Gastroesophageal sphincter (tissue), 4 donors: ENCODE results near the gene ARFIP1. TPM values are rescaled to one million over a fixed set of nuclear protein-coding genes. Genes with fewer than 3 reads are reported as not detected.
A peak's percentile ranks its signal among the peaks of the same experiment; 100 is the strongest.

Source experiments
- ATAC-seq: fragments of 150-250 bp; one replicate; pipeline ENCODE4 v1.9.1; 2016; ENCODE audit warnings: mild to moderate bottlenecking, moderate library complexity
- H3K27ac ChIP-seq, 4 donors: fragments of 200-600 bp; sonication (generic) in 3 of 4; 1 replicate in 3 of 4; 2 replicates in 1 of 4; pipeline ENCODE4 v1.5.1; 2016 to 2019
- H3K27me3 ChIP-seq: fragments of 200-600 bp; sonication (generic); one replicate; pipeline ENCODE4 v1.5.1; 2019
- H3K36me3 ChIP-seq, 2 donors: fragments of 200-600 bp; sonication (generic); one replicate each; pipeline ENCODE4 v1.5.1; 2019; ENCODE audit warnings: control low read depth in 1 of 2
- H3K4me1 ChIP-seq, 3 donors: fragments of 200-600 bp; sonication (generic); 1 replicate in 2 of 3; 2 replicates in 1 of 3; pipeline ENCODE4 v1.5.1; 2016 to 2019; ENCODE audit warnings: control low read depth in 2 of 3
- H3K4me3 ChIP-seq, 2 donors: fragments of 200-600 bp; sonication (generic); one replicate each; pipeline ENCODE4 v1.5.1; 2019; ENCODE audit warnings: mild to moderate bottlenecking in 1 of 2, moderate library complexity in 1 of 2
- H3K9me3 ChIP-seq, 3 donors: fragments of 200-600 bp; sonication (generic); one replicate each; pipeline ENCODE4 v1.5.1; 2017 to 2019; ENCODE audit warnings: control low read depth in 2 of 3
- EP300 ChIP-seq: sonication (generic); formaldehyde crosslinking; IDR thresholded peaks from one replicate; pipeline ENCODE4 v1.6.1; 2017; ENCODE audit warnings: antibody characterized with exemption, mild to moderate bottlenecking
- POLR2A ChIP-seq, 2 donors: fragments of 450-650 bp; IDR thresholded peaks; one replicate each; pipeline ENCODE4 v1.6.1; 2017; ENCODE audit warnings: antibody characterized with exemption in 2 of 2, mild to moderate bottlenecking in 2 of 2, moderate library complexity in 1 of 2
- POLR2AphosphoS5 ChIP-seq: sonication (generic); formaldehyde crosslinking; IDR thresholded peaks from one replicate; pipeline ENCODE4 v1.6.1; 2017; ENCODE audit warnings: antibody characterized with exemption
- WGBS, 2 donors: methylation state at CpG; one replicate each; pipeline ENCODE4 v1.1.5; 2018; ENCODE audit warnings: low coverage in 1 of 2; 5-methylcytosine and 5-hydroxymethylcytosine counted together
- total RNA-seq, 4 donors: library from RNA; depleted of rRNA; stranded (reverse); fragments of >200 nt; gene quantifications; one replicate each; pipeline ENCODE4 v1.1.0, GENCODE V29; 2016
- TF ChIP-seq, protein P1 (sequence below), 4 experiments: fragments of 200-600 bp in 2 of 4; fragments of 450-650 bp in 2 of 4; sonication (generic) in 1 of 4; IDR thresholded peaks; one replicate each; pipeline ENCODE4 v1.5.1; 2017 to 2019; ENCODE audit warnings: antibody characterized with exemption in 4 of 4, mild to moderate bottlenecking in 2 of 4, moderate library complexity in 2 of 4

Gene ARFIP1
- total RNA-seq, 4 donors from 2014 or later: 26.6 to 34.9 (median 29.5) TPM

- peaks cover 0 to 21% (median 7%) of the 10 kb centered on the region in 3 donors for H3K4me1 ChIP-seq
- H3K27ac ChIP-seq: peak overlapping the region in 2 of 4 donors; percentile 45 to 53
- H3K9me3 ChIP-seq: no peaks in the 10 kb centered on the region
- TF ChIP-seq POLR2A (IDR thresholded peaks at IDR 0.05): no peak
- TF ChIP-seq, protein P1, sequence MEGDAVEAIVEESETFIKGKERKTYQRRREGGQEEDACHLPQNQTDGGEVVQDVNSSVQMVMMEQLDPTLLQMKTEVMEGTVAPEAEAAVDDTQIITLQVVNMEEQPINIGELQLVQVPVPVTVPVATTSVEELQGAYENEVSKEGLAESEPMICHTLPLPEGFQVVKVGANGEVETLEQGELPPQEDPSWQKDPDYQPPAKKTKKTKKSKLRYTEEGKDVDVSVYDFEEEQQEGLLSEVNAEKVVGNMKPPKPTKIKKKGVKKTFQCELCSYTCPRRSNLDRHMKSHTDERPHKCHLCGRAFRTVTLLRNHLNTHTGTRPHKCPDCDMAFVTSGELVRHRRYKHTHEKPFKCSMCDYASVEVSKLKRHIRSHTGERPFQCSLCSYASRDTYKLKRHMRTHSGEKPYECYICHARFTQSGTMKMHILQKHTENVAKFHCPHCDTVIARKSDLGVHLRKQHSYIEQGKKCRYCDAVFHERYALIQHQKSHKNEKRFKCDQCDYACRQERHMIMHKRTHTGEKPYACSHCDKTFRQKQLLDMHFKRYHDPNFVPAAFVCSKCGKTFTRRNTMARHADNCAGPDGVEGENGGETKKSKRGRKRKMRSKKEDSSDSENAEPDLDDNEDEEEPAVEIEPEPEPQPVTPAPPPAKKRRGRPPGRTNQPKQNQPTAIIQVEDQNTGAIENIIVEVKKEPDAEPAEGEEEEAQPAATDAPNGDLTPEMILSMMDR (IDR thresholded peaks at IDR 0.05): no peak
- TF ChIP-seq POLR2AphosphoS5: no peak
- TF ChIP-seq EP300: no peak
- 73% methylated on average over 2 of the region's 2 CpGs for WGBS, 2 donors
- no peak overlapping the region for H3K4me3 ChIP-seq
- H3K36me3 ChIP-seq: peaks cover 0 to 6% of the 10 kb centered on the region in 2 donors
- no peak for ATAC-seq
- no peaks in the 10 kb centered on the region for H3K27me3 ChIP-seq
Observed at GRCh38 chr4:152956147-152956546, 176.4 kb downstream of the ARFIP1 start.

- peaks cover 0 to 6% of the 10 kb centered on the region in 2 donors for H3K36me3 ChIP-seq
- H3K4me3 ChIP-seq: no peak overlapping the region
- peak; percentile 60 for ATAC-seq
- no peaks in the 10 kb centered on the region for H3K9me3 ChIP-seq
- H3K4me1 ChIP-seq: peaks cover 0 to 23% (median 8%) of the 10 kb centered on the region in 3 donors
- H3K27me3 ChIP-seq: no peaks in the 10 kb centered on the region
- WGBS, 2 donors: 29 to 42% methylated on average over 2 to 5 of the region's 12 CpGs
- no peak for TF ChIP-seq POLR2A (IDR thresholded peaks at IDR 0.05)
- TF ChIP-seq POLR2AphosphoS5: no peak
- TF ChIP-seq EP300: no peak
- TF ChIP-seq, protein P1 (IDR thresholded peaks at IDR 0.05): no peak
- peak overlapping the region in 3 of 4 donors; percentile 45 to 53 (median 51) for H3K27ac ChIP-seq
Observed at GRCh38 chr4:152956650-152957436, 177.1 kb downstream of the ARFIP1 start.

- Histone ChIP-seq H3K36me3 (peaks cover 0 to 6% of the 10 kb centered on the region in 2 donors), H3K4me1 (peaks cover 0 to 23% (median 8%) of the 10 kb centered on the region in 3 donors), H3K4me3 (no peak overlapping the region), H3K9me3 (no peaks in the 10 kb centered on the region), H3K27me3 (no peaks in the 10 kb centered on the region), H3K27ac (peak overlapping the region in 3 of 4 donors; percentile 33 to 53 (median 51))
- WGBS, 2 donors: 37 to 81% methylated on average over 3 to 4 of the region's 11 CpGs
- peak; percentile 39 for ATAC-seq
- TF ChIP-seq, protein P1 (IDR thresholded peaks at IDR 0.05): no peak
- no peak for TF ChIP-seq POLR2AphosphoS5
- no peak for TF ChIP-seq POLR2A (IDR thresholded peaks at IDR 0.05)
- no peak for TF ChIP-seq EP300
Observed at GRCh38 chr4:152957437-152958171, 177.8 kb downstream of the ARFIP1 start.

- Histone ChIP-seq H3K36me3 (peaks cover 0 to under 1% of the 10 kb centered on the region in 2 donors), H3K27me3 (no peaks in the 10 kb centered on the region), H3K27ac (no peak overlapping the region), H3K9me3 (no peaks in the 10 kb centered on the region), H3K4me1 (peaks cover 0 to 23% (median 8%) of the 10 kb centered on the region in 3 donors), H3K4me3 (no peak overlapping the region)
- TF ChIP-seq POLR2AphosphoS5: no peak
- TF ChIP-seq, protein P1 (IDR thresholded peaks at IDR 0.05): no peak
- TF ChIP-seq POLR2A (IDR thresholded peaks at IDR 0.05): no peak
- no peak for TF ChIP-seq EP300
- WGBS, 2 donors: 57 to 73% methylated on average over 2 of the region's 2 CpGs
- no peak for ATAC-seq
Observed at GRCh38 chr4:152959080-152959479, 179.3 kb downstream of the ARFIP1 start.
